WTC11 (cell line): ENCODE results near the gene THEM5. TPM values are rescaled to one million over a fixed set of nuclear protein-coding genes. Genes with fewer than 3 reads are reported as not detected.

Experiments used
- ATAC-seq: fragments of 200-7000 bp; cut with Tn5 transposase; 2 replicates; pipeline ENCODE4 v1.10.0; 2021; ENCODE audit warnings: mild to moderate bottlenecking, moderate library complexity
- CTCF ChIA-PET: fragments of 300-600 bp; sonication (Branson Sonifier 250); formaldehyde crosslinking; loops from one replicate; lab custom pipeline; 2021; ENCODE audit warnings: antibody characterized with exemption; lab: Charles Lee
- POLR2A ChIA-PET: fragments of 350-600 bp; sonication (Branson Sonifier 250); formaldehyde crosslinking; loops from one replicate; lab custom pipeline; 2021; ENCODE audit warnings: antibody characterized with exemption; lab: Charles Lee
- DNase-seq: peaks from one replicate; pipeline ENCODE4 v3.0.0; 2021; ENCODE audit warnings: low spot score
- H3K27ac Mint-ChIP-seq: 2 replicates; pipeline ENCODE4 v1.8.0; 2021; ENCODE audit warnings: mixed read lengths
- H3K27me3 Mint-ChIP-seq: 2 replicates; pipeline ENCODE4 v1.8.0; 2021; ENCODE audit warnings: low read depth, mild to moderate bottlenecking, moderate library complexity, mixed read lengths
- H3K36me3 Mint-ChIP-seq: 2 replicates; pipeline ENCODE4 v1.8.0; 2021; ENCODE audit warnings: mixed read lengths
- H3K4me1 Mint-ChIP-seq: 2 replicates; pipeline ENCODE4 v1.8.0; 2022; ENCODE audit warnings: mixed read lengths
- H3K4me3 Mint-ChIP-seq: 2 replicates; pipeline ENCODE4 v1.8.0; 2021; ENCODE audit warnings: mild to moderate bottlenecking, moderate library complexity, mixed read lengths
- H3K9me3 Mint-ChIP-seq: 2 replicates; pipeline ENCODE4 v1.8.0; 2021; ENCODE audit warnings: mixed read lengths
- AR ChIP-seq: fragments of 250-450 bp; sonication (Bioruptor Pico); IDR thresholded peaks from 2 replicates; pipeline ENCODE4 v1.9.0; 2021; ENCODE audit warnings: mild to moderate bottlenecking
- ATF6 ChIP-seq: sonication (generic); formaldehyde crosslinking; IDR thresholded peaks from 2 replicates; pipeline ENCODE4 v1.8.1; 2023; ENCODE audit warnings: mild to moderate bottlenecking, missing genetic modification reagents
- E2F5 ChIP-seq: sonication (generic); formaldehyde crosslinking; IDR thresholded peaks from 2 replicates; pipeline ENCODE4 v1.8.1; 2022; ENCODE audit warnings: mild to moderate bottlenecking, moderate library complexity, missing genetic modification reagents
- FOXK1 ChIP-seq: sonication (generic); formaldehyde crosslinking; IDR thresholded peaks from 2 replicates; pipeline ENCODE4 v1.8.0; 2022; ENCODE audit warnings: mild to moderate bottlenecking, moderate library complexity, missing genetic modification reagents
- FOXP1 ChIP-seq: sonication (generic); formaldehyde crosslinking; IDR thresholded peaks from 2 replicates; pipeline ENCODE4 v1.8.0; 2022; ENCODE audit warnings: missing genetic modification reagents, mild to moderate bottlenecking, moderate library complexity, borderline replicate concordance
- FOXP4 ChIP-seq: sonication (generic); formaldehyde crosslinking; IDR thresholded peaks from 2 replicates; pipeline ENCODE4 v1.8.0; 2022; ENCODE audit warnings: mild to moderate bottlenecking, missing genetic modification reagents
- GABPB1 ChIP-seq: sonication (generic); formaldehyde crosslinking; IDR thresholded peaks from 2 replicates; pipeline ENCODE4 v1.8.1; 2023; ENCODE audit warnings: mild to moderate bottlenecking, missing genetic modification reagents
- HMGXB4 ChIP-seq: sonication (generic); formaldehyde crosslinking; IDR thresholded peaks from 2 replicates; pipeline ENCODE4 v1.8.1; 2023; ENCODE audit warnings: mild to moderate bottlenecking, moderate library complexity, missing genetic modification reagents
- JAZF1 ChIP-seq: fragments of 250-450 bp; sonication (Bioruptor Pico); IDR thresholded peaks from 2 replicates; pipeline ENCODE4 v1.9.0; 2021; ENCODE audit warnings: moderate library complexity, mild to moderate bottlenecking, inconsistent platforms
- NR3C1 ChIP-seq: sonication (generic); formaldehyde crosslinking; conservative IDR thresholded peaks from 2 replicates; pipeline ENCODE4 v1.8.1; 2023; ENCODE audit warnings: low read depth, mild to moderate bottlenecking, missing genetic modification reagents
- RELA ChIP-seq: sonication (generic); formaldehyde crosslinking; IDR thresholded peaks from 2 replicates; pipeline ENCODE4 v1.8.1; 2022; ENCODE audit warnings: missing genetic modification reagents, mild to moderate bottlenecking, borderline replicate concordance
- SP1 ChIP-seq: sonication (generic); formaldehyde crosslinking; conservative IDR thresholded peaks from 2 replicates; pipeline ENCODE4 v1.8.1; 2022; ENCODE audit warnings: missing genetic modification reagents
- TCF7 ChIP-seq: sonication (generic); formaldehyde crosslinking; IDR thresholded peaks from 2 replicates; pipeline ENCODE4 v1.8.0; 2022; ENCODE audit warnings: mild to moderate bottlenecking, low read depth, missing genetic modification reagents, moderate library complexity
- USF1 ChIP-seq: sonication (generic); formaldehyde crosslinking; IDR thresholded peaks from 2 replicates; pipeline ENCODE4 v1.8.0; 2022; ENCODE audit warnings: mild to moderate bottlenecking, missing genetic modification reagents
- USF2 ChIP-seq: sonication (generic); formaldehyde crosslinking; IDR thresholded peaks from 2 replicates; pipeline ENCODE4 v1.8.1; 2023; ENCODE audit warnings: mild to moderate bottlenecking, missing genetic modification reagents, moderate library complexity
- ZBTB21 ChIP-seq: sonication (generic); formaldehyde crosslinking; IDR thresholded peaks from 2 replicates; pipeline ENCODE4 v1.8.1; 2023; ENCODE audit warnings: mild to moderate bottlenecking, missing genetic modification reagents, borderline replicate concordance
- ZBTB43 ChIP-seq: sonication (generic); formaldehyde crosslinking; IDR thresholded peaks from 2 replicates; pipeline ENCODE4 v1.8.1; 2023; ENCODE audit warnings: mild to moderate bottlenecking, missing genetic modification reagents
- ZMAT4 ChIP-seq: fragments of 250-450 bp; sonication (Bioruptor Pico); IDR thresholded peaks from 2 replicates; pipeline ENCODE4 v1.9.0; 2021; ENCODE audit warnings: mild to moderate bottlenecking
- ZNF512 ChIP-seq: sonication (generic); formaldehyde crosslinking; IDR thresholded peaks from 2 replicates; pipeline ENCODE4 v1.8.1; 2022; ENCODE audit warnings: missing genetic modification reagents, borderline replicate concordance
- total RNA-seq: library from RNA; stranded (reverse); gene quantifications from 3 replicates; pipeline ENCODE4 v1.2.3, GENCODE V29; 2021

Gene THEM5
- total RNA-seq, 1 experiment from 2014 or later: not detected

- no peaks in the 10 kb centered on the region for H3K9me3 Mint-ChIP-seq
- peak within 1 kb of the TSS; percentile 96 for H3K27ac Mint-ChIP-seq
- H3K27me3 Mint-ChIP-seq: peaks cover 36% of the 10 kb centered on the region
- POLR2A ChIA-PET: interaction anchor here (0.6 to 2.1 kb wide), 8 partner anchors 19 to 328 kb away, joined by 3 to 7 read pairs (median 4); partner anchors contain the start of genes CELF3, CGN, S100A11 and SNX27
- CTCF ChIA-PET: interaction anchor here (0.5 to 2.1 kb wide), 24 partner anchors 9 to 299 kb away, joined by 3 to 17 read pairs (median 4); partner anchors contain the start of genes RIIAD1, TDRKH, THEM4 and THEM5
- peaks cover 26% of the 10 kb centered on the region for H3K4me1 Mint-ChIP-seq
- peak; percentile 77 for ATAC-seq
- peaks cover 3% of the 10 kb centered on the region; the same call in 1 of the 2 replicates for H3K36me3 Mint-ChIP-seq
- peak; percentile 82 for DNase-seq
- H3K4me3 Mint-ChIP-seq: peak within 1 kb of the TSS; percentile 88
- TF ChIP-seq GABPB1: no peak
- no peak for TF ChIP-seq ATF6 (CRISPR knock-in tag)
- TF ChIP-seq FOXP4: 0 out of 2 replicates have a peak, but pooled peaks have one; percentile 50
- peak; percentile 45; the same call in 1 of the 2 replicates for TF ChIP-seq HMGXB4 (CRISPR knock-in tag)
- TF ChIP-seq ZBTB43 (CRISPR knock-in tag): peak; percentile 73; the same call in 1 of the 2 replicates
- TF ChIP-seq AR (CRISPR knock-in tag): no peak
- peak; percentile 63; the same call in 1 of the 2 replicates for TF ChIP-seq E2F5
- peak; percentile 85 for TF ChIP-seq SP1 (CRISPR knock-in tag)
- no peak for TF ChIP-seq ZMAT4 (CRISPR knock-in tag)
- no peak for TF ChIP-seq TCF7
- TF ChIP-seq USF2: no peak
- no peak for TF ChIP-seq ZNF512 (CRISPR knock-in tag)
- peak; percentile 24; the same call in 1 of the 2 replicates for TF ChIP-seq FOXK1 (CRISPR knock-in tag)
- 0 out of 2 replicates have a peak, but pooled peaks have one; percentile 34 for TF ChIP-seq NR3C1 (CRISPR knock-in tag)
- TF ChIP-seq JAZF1 (CRISPR knock-in tag): no peak
- TF ChIP-seq FOXP1: peak; percentile 81; the same call in 1 of the 2 replicates
- no peak for TF ChIP-seq RELA (CRISPR knock-in tag)
- TF ChIP-seq ZBTB21 (CRISPR knock-in tag): 0 out of 2 replicates have a peak, but pooled peaks have one; percentile 17
- 0 out of 2 replicates have a peak, but pooled peaks have one; percentile 10 for TF ChIP-seq USF1 (CRISPR knock-in tag)
Measured at GRCh38 chr1:151839457-151840403, 13.8 kb downstream of the THEM5 start, which contains the start of gene C2CD4D. TSS of gene C2CD4D (minus strand) at chr1:151839820. CDS start at chr1:151838989, 831 bp downstream.
